SKM-1 (cell line): ENCODE data around the gene HOXA2.

Experiments
- DNase-seq: peaks from one replicate; lab custom pipeline; 2025; ENCODE audit not compliant: unreplicated experiment; lab: John Stamatoyannopoulos, UW

The HOXA2 gene

GRCh38 chr7:27126596-27127327 is 24.3 kb upstream of the HOXA2 start:
- no peak for DNase-seq

GRCh38 chr7:27125986-27126394 is 23.5 kb upstream of the HOXA2 start:
- DNase-seq: no peak

DNA sequence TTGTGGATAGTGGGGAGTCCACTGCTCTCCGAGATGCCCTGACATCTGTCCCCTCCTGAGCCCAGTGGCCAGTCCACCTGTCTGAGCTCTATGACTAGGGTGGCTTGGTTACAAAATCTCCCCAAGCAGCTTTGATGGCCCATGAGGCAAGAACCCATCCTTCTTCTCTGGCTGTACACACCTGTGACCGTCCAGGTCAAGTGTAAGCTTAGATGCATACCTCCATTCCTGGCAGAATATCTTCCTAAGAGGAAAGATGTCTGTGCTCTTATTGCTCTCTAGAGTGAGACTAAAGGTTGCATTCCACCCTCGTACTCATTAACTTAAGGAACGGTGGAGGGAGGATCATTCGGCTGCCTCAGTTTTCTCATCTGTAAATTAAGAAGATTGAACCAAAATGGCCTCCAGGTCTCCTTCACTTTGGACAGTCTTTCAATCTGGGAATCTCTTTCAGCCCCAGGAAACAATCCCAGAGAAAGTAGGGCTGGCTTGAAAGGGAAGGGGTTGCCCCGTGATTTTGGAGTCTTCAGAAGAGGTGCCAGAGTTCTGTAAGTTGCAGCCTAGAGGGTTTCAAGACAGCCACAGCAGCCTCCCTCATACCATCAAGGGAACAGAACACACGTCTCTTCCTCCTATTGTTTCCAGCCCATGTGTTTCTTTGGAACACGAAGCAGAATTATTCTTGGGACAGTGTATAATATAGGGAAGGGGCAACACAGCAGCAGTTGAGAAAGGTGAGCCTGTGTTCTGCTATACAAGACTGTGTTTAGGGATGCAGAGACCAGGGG is 22.6 kb upstream of the HOXA2 start:
- DNase-seq: no peak

GRCh38 chr7:27124096-27124901 is 21.8 kb upstream of the HOXA2 start:
- DNase-seq: no peak

GRCh38 chr7:27123477-27124053 is 21.1 kb upstream of the HOXA2 start:
- DNase-seq: no peak

DNA sequence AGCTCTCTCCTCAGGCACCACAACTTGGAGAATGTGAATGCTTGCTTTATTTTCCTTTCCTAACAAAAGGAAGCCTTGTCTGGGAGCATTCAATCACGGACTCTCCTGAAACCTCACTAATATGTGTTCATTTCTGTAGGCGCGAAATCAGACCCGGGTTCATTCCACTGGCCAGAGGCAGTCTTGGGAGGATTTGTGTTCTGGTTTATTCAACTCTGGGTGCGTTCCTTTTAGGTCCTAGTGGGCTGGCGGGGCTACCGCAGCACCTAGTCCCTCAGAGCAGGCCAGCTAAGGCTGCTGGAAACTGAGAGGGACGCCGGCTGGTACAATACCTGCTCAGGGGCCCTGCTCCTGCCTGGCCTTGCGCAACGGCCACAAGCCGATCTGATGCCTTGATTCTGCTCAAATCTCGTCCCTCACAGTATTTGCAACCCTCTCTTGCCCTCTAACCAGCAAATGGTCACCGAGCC is 20.6 kb upstream of the HOXA2 start:
- DNase-seq: no peak

DNA sequence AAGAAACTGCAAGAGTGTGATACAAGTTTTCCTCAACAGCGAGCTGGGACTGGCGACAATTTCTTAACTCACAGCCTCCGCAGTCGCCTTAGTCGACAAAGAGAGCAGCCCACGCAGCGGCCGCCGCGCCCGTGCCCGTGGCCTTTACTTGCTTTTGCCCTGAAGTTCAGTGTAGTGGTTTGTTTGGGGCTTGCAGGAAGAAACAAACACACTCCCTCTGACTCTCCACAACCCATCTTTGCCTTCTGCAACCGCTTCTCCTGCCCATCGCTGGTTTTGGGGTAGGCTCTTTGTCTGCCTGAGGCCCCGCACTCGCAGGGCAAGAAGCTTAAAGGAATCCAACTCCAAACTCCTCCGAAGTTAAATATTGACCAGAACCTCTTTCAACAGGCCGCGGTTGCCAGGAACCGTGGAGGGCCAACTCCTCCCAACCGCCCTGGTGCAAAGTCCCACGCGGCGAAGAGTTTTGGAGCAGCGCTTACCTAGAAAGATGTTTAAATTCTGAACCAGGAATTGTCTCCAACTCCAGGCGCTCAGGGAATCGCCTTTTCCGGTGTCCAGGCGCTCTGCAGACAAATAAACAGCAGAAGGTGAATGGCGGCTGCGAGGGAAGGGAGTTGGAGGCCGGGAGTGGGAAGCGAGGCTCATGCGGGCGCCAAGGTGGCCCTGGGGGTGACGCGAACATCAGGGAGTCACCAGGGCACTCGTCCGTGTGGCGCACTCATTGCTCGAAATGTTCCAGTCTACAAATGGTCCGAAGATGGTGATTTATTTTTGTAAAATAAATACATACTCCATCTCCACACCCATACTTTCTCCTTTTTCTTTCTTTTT is 19.8 kb upstream of the HOXA2 start:
- DNase-seq: no peak

DNA sequence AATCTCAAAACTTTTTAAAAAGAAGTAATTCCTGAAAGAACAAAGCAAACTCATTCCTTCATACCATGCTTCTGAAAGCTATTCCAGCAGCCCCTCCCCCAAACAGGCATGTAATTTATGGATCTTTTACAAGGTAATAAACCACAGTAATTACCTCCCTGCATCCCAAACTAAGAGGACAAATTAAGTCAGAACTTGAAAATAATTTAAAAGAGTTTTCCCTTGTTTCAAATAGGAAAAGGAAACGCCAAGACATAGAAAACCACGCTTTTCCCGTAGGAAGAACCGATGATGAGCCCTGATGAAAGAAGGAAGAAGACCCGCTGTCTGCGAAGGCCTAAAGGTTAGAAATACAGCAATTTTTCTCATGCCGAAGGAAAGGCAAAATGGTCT is 19.2 kb upstream of the HOXA2 start:
- no peak for DNase-seq

GRCh38 chr7:27119412-27119911 is 17.0 kb upstream of the HOXA2 start:
- DNase-seq: no peak

DNA sequence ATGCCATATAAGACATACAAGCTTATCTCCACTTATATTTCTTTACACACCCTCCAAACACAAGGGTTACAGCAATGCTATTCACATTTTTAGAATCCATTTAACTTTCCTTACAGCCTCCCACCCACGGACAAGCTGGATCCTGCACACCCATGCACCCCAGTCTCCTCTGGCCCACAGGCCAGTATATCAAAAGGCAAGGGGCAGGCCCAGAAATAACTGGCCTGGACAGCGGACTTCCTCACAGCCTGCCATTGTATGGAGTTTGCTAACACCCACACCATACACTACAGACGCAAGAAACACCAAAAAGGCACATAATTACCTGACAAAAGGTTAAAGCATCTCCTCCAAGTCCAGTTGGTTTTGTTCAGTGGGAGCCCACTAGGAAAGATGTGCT is 16.1 kb upstream of the HOXA2 start:
- no peak for DNase-seq

DNA sequence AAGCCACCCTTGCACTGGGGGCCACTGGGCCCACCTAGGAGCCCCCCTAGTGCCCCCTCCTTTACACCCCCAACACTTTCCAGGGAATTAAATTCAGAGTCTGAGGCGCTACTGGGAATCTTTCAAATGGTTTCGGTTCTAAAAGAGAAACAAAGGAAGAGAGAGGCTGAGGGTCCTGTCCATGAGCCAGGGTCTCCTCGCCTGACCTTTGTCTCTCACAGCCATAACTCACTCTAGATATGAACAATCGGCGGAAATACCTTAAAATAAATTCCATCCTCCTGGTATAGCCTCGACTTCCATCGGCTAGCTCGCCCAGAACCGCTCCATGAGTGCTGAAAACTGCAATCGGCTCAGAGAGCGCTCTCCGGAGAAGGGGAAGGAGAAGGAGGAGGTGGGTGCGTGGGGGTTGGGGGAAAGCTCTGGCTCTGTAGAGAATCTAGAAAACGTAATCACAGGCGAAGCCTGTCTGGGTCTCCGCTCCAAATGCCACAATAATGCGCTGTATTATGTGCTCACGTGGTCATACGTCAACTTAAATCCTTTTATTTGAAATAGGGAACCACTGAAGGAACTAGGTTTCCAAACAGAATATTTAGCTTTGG is 15.5 kb upstream of the HOXA2 start:
- no peak for DNase-seq

- no peak for DNase-seq
Measured at GRCh38 chr7:27116962-27117886, 14.7 kb upstream of the HOXA2 start.

- no peak for DNase-seq
Measured at GRCh38 chr7:27116031-27116961, 13.8 kb upstream of the HOXA2 start.

- no peak for DNase-seq
Measured at GRCh38 chr7:27115221-27116026, 12.9 kb upstream of the HOXA2 start.

- DNase-seq: no peak
Measured at GRCh38 chr7:27114881-27115220, 12.4 kb upstream of the HOXA2 start.

- DNase-seq: no peak
Measured at GRCh38 chr7:27113991-27114769, 11.7 kb upstream of the HOXA2 start.
